ENCODE measurements around the gene PGAM4. TPM values are rescaled to one million over a fixed set of nuclear protein-coding genes. Genes with fewer than 3 reads are reported as not detected.

The PGAM4 gene
- total RNA-seq, 1 donor, result not detected

GRCh38 chrX:77936299-77936698 lies 33.1 kb downstream of the PGAM4 start:
- Histone ChIP-seq H3K36me3 (ENCODE audit: insufficient read depth, low read length) (no peaks in the 10 kb centered on the region), H3K4me3 (ENCODE audit: insufficient read depth, low read length) (no peak overlapping the region), H3K4me2 (ENCODE audit: insufficient read depth, low read length) (no peak overlapping the region), H4K20me1 (ENCODE audit: insufficient read depth, low read length) (no peaks in the 10 kb centered on the region), H2AFZ (ENCODE audit: low read length) (no peak overlapping the region), H3K27ac (ENCODE audit: low read depth, low read length) (no peak overlapping the region), H3K79me2 (ENCODE audit: insufficient read depth, low read length) (no peaks in the 10 kb centered on the region), H3K4me1 (ENCODE audit: insufficient read depth, low read length) (no peaks in the 10 kb centered on the region), H3K9me3 (ENCODE audit: low read depth, low read length) (no peaks in the 10 kb centered on the region), H3K27me3 (ENCODE audit: insufficient read depth, low read length) (no peaks in the 10 kb centered on the region)
- no peak for TF ChIP-seq CTCF (IDR thresholded peaks at IDR 0.05; ENCODE audit: extremely low read depth, low read depth, low read length)
- no peak for DNase-seq (ENCODE audit: insufficient read length, low spot score, missing footprints)

DNA sequence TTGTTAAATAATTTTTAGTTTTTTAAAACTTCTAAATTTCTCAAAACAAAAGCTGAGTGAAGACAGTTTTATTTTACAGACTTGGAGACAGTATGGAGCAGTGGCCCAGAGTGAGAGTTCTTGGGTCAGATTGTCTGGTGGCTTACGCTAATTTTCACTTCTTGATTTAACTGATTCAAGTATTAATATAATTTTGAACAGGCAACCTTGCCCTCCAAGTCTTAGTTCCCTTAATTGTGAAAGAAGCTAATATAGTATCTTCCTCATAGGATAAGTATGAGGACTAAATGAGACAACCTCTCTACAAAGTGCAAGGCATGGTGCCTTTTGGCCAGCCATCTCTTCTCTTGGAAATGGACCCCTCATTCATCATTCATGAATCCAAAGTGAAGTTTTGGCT lies 33.6 kb downstream of the PGAM4 start:
- H3K79me2 ChIP-seq (ENCODE audit: insufficient read depth, low read length), result no peaks in the 10 kb centered on the region
- no peaks in the 10 kb centered on the region for H3K27me3 ChIP-seq (ENCODE audit: insufficient read depth, low read length)
- TF ChIP-seq CTCF (IDR thresholded peaks at IDR 0.05; ENCODE audit: extremely low read depth, low read depth, low read length), result no peak
- H3K4me2 ChIP-seq (ENCODE audit: insufficient read depth, low read length), result no peak overlapping the region
- H4K20me1 ChIP-seq (ENCODE audit: insufficient read depth, low read length), result no peaks in the 10 kb centered on the region
- H2AFZ ChIP-seq (ENCODE audit: low read length), result no peak overlapping the region
- H3K27ac ChIP-seq (ENCODE audit: low read depth, low read length), result no peak overlapping the region
- H3K36me3 ChIP-seq (ENCODE audit: insufficient read depth, low read length), result no peaks in the 10 kb centered on the region
- DNase-seq (ENCODE audit: insufficient read length, low spot score, missing footprints), result no peak
- no peak overlapping the region for H3K4me3 ChIP-seq (ENCODE audit: insufficient read depth, low read length)
- no peaks in the 10 kb centered on the region for H3K9me3 ChIP-seq (ENCODE audit: low read depth, low read length)
- H3K4me1 ChIP-seq (ENCODE audit: insufficient read depth, low read length), result no peaks in the 10 kb centered on the region

DNA sequence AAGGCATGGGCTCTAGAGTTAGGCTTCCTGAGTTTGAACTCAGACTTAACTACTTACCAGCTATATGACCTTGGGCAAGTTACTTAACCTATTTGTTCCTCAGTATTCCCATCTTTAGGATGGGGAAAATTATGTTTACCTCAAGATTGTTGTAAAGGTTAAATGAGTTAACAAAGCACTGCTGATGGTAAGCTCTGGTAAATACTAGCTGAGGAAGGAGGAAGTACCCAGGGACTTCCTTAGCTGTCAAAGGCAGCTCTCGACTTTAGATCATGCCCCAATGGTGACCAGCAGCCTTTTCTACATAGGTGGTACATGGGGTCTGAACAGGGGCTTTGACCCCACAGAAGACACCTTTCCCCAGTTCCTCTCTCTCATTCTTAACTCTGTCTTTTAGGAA lies 38.9 kb downstream of the PGAM4 start:
- Histone ChIP-seq H3K79me2 (ENCODE audit: insufficient read depth, low read length) (no peaks in the 10 kb centered on the region), H3K9me3 (ENCODE audit: low read depth, low read length) (no peaks in the 10 kb centered on the region), H3K27ac (ENCODE audit: low read depth, low read length) (no peak overlapping the region), H3K4me3 (ENCODE audit: insufficient read depth, low read length) (no peak overlapping the region), H3K36me3 (ENCODE audit: insufficient read depth, low read length) (no peaks in the 10 kb centered on the region), H3K4me1 (ENCODE audit: insufficient read depth, low read length) (no peaks in the 10 kb centered on the region), H3K27me3 (ENCODE audit: insufficient read depth, low read length) (no peaks in the 10 kb centered on the region), H3K4me2 (ENCODE audit: insufficient read depth, low read length) (no peak overlapping the region), H4K20me1 (ENCODE audit: insufficient read depth, low read length) (no peaks in the 10 kb centered on the region), H2AFZ (ENCODE audit: low read length) (no peak overlapping the region)
- DNase-seq (ENCODE audit: insufficient read length, low spot score, missing footprints), result no peak
- TF ChIP-seq CTCF (IDR thresholded peaks at IDR 0.05; ENCODE audit: extremely low read depth, low read depth, low read length), result no peak

- peak overlapping the region; percentile 25 for H3K4me3 ChIP-seq (ENCODE audit: insufficient read depth, low read length)
- TF ChIP-seq CTCF (IDR thresholded peaks at IDR 0.05; ENCODE audit: extremely low read depth, low read depth, low read length), result no peak
Observed at GRCh38 chrX:77925764-77926163, 43.7 kb downstream of the PGAM4 start.

More at GRCh38 chrX:77925764-77926163, 43.7 kb downstream of the PGAM4 start:
- H3K9me3 ChIP-seq (ENCODE audit: low read depth, low read length), result no peaks in the 10 kb centered on the region
- no peaks in the 10 kb centered on the region for H3K36me3 ChIP-seq (ENCODE audit: insufficient read depth, low read length)
- H3K27me3 ChIP-seq (ENCODE audit: insufficient read depth, low read length), result no peaks in the 10 kb centered on the region
- no peak overlapping the region for H3K27ac ChIP-seq (ENCODE audit: low read depth, low read length)
- DNase-seq (ENCODE audit: insufficient read length, low spot score, missing footprints), result no peak
- H2AFZ ChIP-seq (ENCODE audit: low read length), result no peak overlapping the region
- H4K20me1 ChIP-seq (ENCODE audit: insufficient read depth, low read length), result no peaks in the 10 kb centered on the region
- no peaks in the 10 kb centered on the region for H3K79me2 ChIP-seq (ENCODE audit: insufficient read depth, low read length)
- H3K4me1 ChIP-seq (ENCODE audit: insufficient read depth, low read length), result no peaks in the 10 kb centered on the region
- H3K4me2 ChIP-seq (ENCODE audit: insufficient read depth, low read length), result peak overlapping the region; percentile 53
